Sigmoid colon (tissue), 7 donors: ENCODE results near the gene KCNJ16. TPM values are rescaled to one million over a fixed set of nuclear protein-coding genes. Genes with fewer than 3 reads are reported as not detected.

Experiments used
- DNase-seq: peaks from one replicate; pipeline ENCODE4 v3.0.0-alpha.2; 2019
- H3K27ac ChIP-seq, 4 donors: fragments of 200-600 bp; sonication (generic); one replicate each; pipeline ENCODE4 v1.5.1; 2016 to 2019; ENCODE audit warnings: mild to moderate bottlenecking in 1 of 4
- H3K27me3 ChIP-seq, 3 donors: fragments of 200-600 bp; sonication (generic); one replicate each; pipeline ENCODE4 v1.5.1; 2019; ENCODE audit warnings: mild to moderate bottlenecking in 1 of 3
- H3K36me3 ChIP-seq, 4 donors: fragments of 200-600 bp; sonication (generic); one replicate each; pipeline ENCODE4 v1.5.1; 2016 to 2019
- H3K4me1 ChIP-seq, 4 donors: fragments of 200-600 bp; sonication (generic); one replicate each; pipeline ENCODE4 v1.5.1; 2017 to 2019
- H3K4me3 ChIP-seq, 4 donors: fragments of 200-600 bp; sonication (generic); one replicate each; pipeline ENCODE4 v1.5.1; 2017 to 2019; ENCODE audit warnings: mild to moderate bottlenecking in 2 of 4, moderate library complexity in 1 of 4
- H3K9me3 ChIP-seq, 4 donors: fragments of 200-600 bp in 3 of 4; sonication (generic) in 3 of 4; one replicate each; pipeline versions ENCODE4 v1.5.1 to v1.6.1; 2013 to 2019
- CTCF ChIP-seq, 4 experiments: fragments of 450-650 bp in 3 of 4; fragments of 200-600 bp in 1 of 4; IDR thresholded peaks; one replicate each; pipeline ENCODE4 v1.5.1; 2016 to 2019; ENCODE audit warnings: antibody characterized with exemption in 4 of 4, mild to moderate bottlenecking in 3 of 4, moderate library complexity in 2 of 4
- EP300 ChIP-seq, 4 donors: sonication (generic); formaldehyde crosslinking; IDR thresholded peaks; one replicate each; pipeline ENCODE4 v1.6.1; 2017; ENCODE audit warnings: antibody characterized with exemption in 4 of 4
- POLR2A ChIP-seq, 2 donors: fragments of 450-650 bp; IDR thresholded peaks; one replicate each; pipeline ENCODE4 v1.6.1; 2016; ENCODE audit warnings: antibody characterized with exemption in 2 of 2, mild to moderate bottlenecking in 2 of 2, moderate library complexity in 2 of 2
- POLR2AphosphoS5 ChIP-seq, 4 donors: sonication (generic); formaldehyde crosslinking; IDR thresholded peaks; one replicate each; pipeline ENCODE4 v1.6.1; 2017; ENCODE audit warnings: antibody characterized with exemption in 4 of 4
- WGBS, 2 donors: extraction: QIAGEN DNeasy Blood & Tissue Kit; methylation state at CpG; one replicate each; pipeline ENCODE4 v1.1.7; 2013; 5-methylcytosine and 5-hydroxymethylcytosine counted together
- intact Hi-C: fragments of 100-400 bp; cut with DNase I; formaldehyde crosslinking; loops from one replicate; pipeline ENCODE4 v1.15.1; 2023
- polyA plus RNA-seq, 3 donors: library from polyadenylated mRNA; stranded (reverse); fragments of 200-250 nt; gene quantifications; one replicate each; pipeline ENCODE4 v1.2.3, GENCODE V29; 2013
- total RNA-seq, 4 donors: library from RNA; depleted of rRNA; stranded (reverse); fragments of >200 nt; gene quantifications; one replicate each; pipeline ENCODE4 v1.1.0, GENCODE V29; 2016
- donor health status: healthy with polysubstance abuse.
- donor health status: Bipolar disorder and iron deficiency.
- donor health status: healthy.

The KCNJ16 gene
- total and polyA plus RNA-seq, 7 donors: 0.07 to 0.28 TPM; not detected in 5

- no peaks in the 10 kb centered on the region for H3K27me3 ChIP-seq
- no peak overlapping the region for H3K27ac ChIP-seq
- H3K4me3 ChIP-seq: no peak overlapping the region
- 92 to 94% methylated on average over 6 of the region's 6 CpGs for WGBS, 2 donors
- intact Hi-C loops: no loop called here
- H3K9me3 ChIP-seq: no peaks in the 10 kb centered on the region
- no peak for DNase-seq
- no peaks in the 10 kb centered on the region for H3K36me3 ChIP-seq
- TF ChIP-seq POLR2A (IDR thresholded peaks at IDR 0.05) (no peak), POLR2AphosphoS5 (IDR thresholded peaks at IDR 0.05) (no peak), EP300 (IDR thresholded peaks at IDR 0.05) (no peak), CTCF (IDR thresholded peaks at IDR 0.05) (no peak)
- H3K4me1 ChIP-seq: no peaks in the 10 kb centered on the region
Measured at GRCh38 chr17:70107904-70108565, 33.0 kb downstream of the KCNJ16 start.

DNA sequence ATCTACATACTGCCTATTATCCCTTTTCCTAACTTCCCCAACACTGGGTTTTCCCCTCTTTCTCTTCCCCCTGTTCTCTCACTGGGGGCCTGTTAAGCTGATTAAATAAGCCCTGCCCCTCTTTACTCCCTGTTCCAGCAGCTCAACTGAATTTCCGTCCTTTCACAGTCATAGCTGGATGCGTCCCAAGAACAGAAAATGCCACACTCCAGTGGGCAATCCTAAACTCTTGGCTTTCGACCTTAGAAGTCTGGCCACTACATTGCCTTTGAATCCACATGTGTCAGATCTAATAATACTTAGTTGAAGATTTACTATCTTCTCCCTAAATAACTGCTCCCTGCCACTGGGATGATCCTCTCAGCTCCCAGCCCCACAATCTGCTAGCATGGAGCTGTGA, 34.5 kb downstream of the KCNJ16 start:
- intact Hi-C loops: no loop called here
- TF ChIP-seq EP300 (IDR thresholded peaks at IDR 0.05) (no peak), CTCF (IDR thresholded peaks at IDR 0.05) (no peak), POLR2AphosphoS5 (IDR thresholded peaks at IDR 0.05) (no peak), POLR2A (IDR thresholded peaks at IDR 0.05) (no peak)
- H3K4me3 ChIP-seq: no peak overlapping the region
- WGBS, 2 donors: 77 to 82% methylated on average over 3 of the region's 3 CpGs
- no peaks in the 10 kb centered on the region for H3K4me1 ChIP-seq
- H3K27me3 ChIP-seq: no peaks in the 10 kb centered on the region
- H3K36me3 ChIP-seq: no peaks in the 10 kb centered on the region
- DNase-seq: no peak
- H3K9me3 ChIP-seq: no peaks in the 10 kb centered on the region
- peak overlapping the region in 1 of 4 donors; percentile 36 for H3K27ac ChIP-seq

DNA sequence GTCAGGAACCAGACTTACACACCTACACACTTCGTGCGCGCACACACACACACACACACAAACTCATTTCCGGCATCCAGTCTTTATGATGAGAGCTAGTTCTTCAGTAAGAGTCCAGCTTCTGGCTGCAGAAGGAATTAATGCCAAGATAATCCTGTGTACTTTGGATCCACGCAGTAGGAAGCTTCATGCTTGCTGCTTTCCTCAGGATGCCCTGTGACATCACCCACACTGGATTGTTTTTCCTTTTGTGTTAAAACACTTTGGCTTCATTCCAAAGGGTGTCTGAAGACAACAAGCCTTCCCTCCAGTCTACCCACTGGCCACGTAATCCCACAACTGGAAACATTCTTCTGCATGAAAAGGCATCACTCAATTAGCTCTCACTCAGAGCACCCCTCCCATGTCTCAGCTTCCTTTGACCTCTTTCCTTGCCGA, 35.4 kb downstream of the KCNJ16 start:
- 56 to 80% methylated on average over 7 of the region's 7 CpGs for WGBS, 2 donors
- H3K4me1 ChIP-seq: peaks cover 0 to 3% (median 0%) of the 10 kb centered on the region in 4 donors
- no peaks in the 10 kb centered on the region for H3K9me3 ChIP-seq
- H3K36me3 ChIP-seq: no peaks in the 10 kb centered on the region
- DNase-seq: no peak
- no peak overlapping the region for H3K4me3 ChIP-seq
- H3K27ac ChIP-seq: peak overlapping the region in 1 of 4 donors; percentile 36
- intact Hi-C loops: no loop called here
- TF ChIP-seq EP300 (IDR thresholded peaks at IDR 0.05) (no peak), CTCF (IDR thresholded peaks at IDR 0.05) (no peak), POLR2AphosphoS5 (IDR thresholded peaks at IDR 0.05) (no peak), POLR2A (IDR thresholded peaks at IDR 0.05) (no peak)
- no peaks in the 10 kb centered on the region for H3K27me3 ChIP-seq

GRCh38 chr17:70111201-70111600, 36.2 kb downstream of the KCNJ16 start:
- no peaks in the 10 kb centered on the region for H3K27me3 ChIP-seq
- DNase-seq: no peak

More at GRCh38 chr17:70111201-70111600, 36.2 kb downstream of the KCNJ16 start:
- TF ChIP-seq POLR2A (IDR thresholded peaks at IDR 0.05): no peak
- no peak for TF ChIP-seq POLR2AphosphoS5 (IDR thresholded peaks at IDR 0.05)
- no peak for TF ChIP-seq CTCF (IDR thresholded peaks at IDR 0.05)
- TF ChIP-seq EP300 (IDR thresholded peaks at IDR 0.05): no peak
- no peak overlapping the region for H3K4me3 ChIP-seq
- no peak overlapping the region for H3K27ac ChIP-seq
- 77 to 86% methylated on average over 4 of the region's 4 CpGs for WGBS, 2 donors
- no peaks in the 10 kb centered on the region for H3K9me3 ChIP-seq
- H3K36me3 ChIP-seq: no peaks in the 10 kb centered on the region
- intact Hi-C loops: no loop called here
- H3K4me1 ChIP-seq: peaks cover 0 to 8% (median 0%) of the 10 kb centered on the region in 4 donors
